Naive B cell (primary cell): Measurements from ENCODE around the gene C16orf92. TPM values are rescaled to one million over a fixed set of nuclear protein-coding genes. Genes with fewer than 3 reads are reported as not detected.
A peak's percentile ranks its signal among the peaks of the same experiment; 100 is the strongest.

Experiments used
- ATAC-seq, 2 donors: fragments of 150-1000 bp; cut with Tn5 transposase; 2 replicates each; pipeline ENCODE4 v1.10.0; 2021; ENCODE audit warnings: low read depth in 2 of 2, mild to moderate bottlenecking in 2 of 2, moderate library complexity in 2 of 2
- DNase-seq: peaks from one replicate; pipeline ENCODE4 v3.0.0; 2022
- H3K27ac Mint-ChIP-seq, 6 donors: one replicate each; pipeline ENCODE4 v1.8.0; 2020 to 2022; ENCODE audit warnings: mild to moderate bottlenecking in 6 of 6, mixed read lengths in 6 of 6, moderate library complexity in 5 of 6, inconsistent platforms in 2 of 6
- H3K27me3 Mint-ChIP-seq, 3 donors: one replicate each; pipeline ENCODE4 v1.8.0; 2021 to 2022; ENCODE audit warnings: mixed read lengths in 3 of 3, mild to moderate bottlenecking in 1 of 3
- H3K36me3 Mint-ChIP-seq, 2 donors: one replicate each; pipeline ENCODE4 v1.8.0; 2020 to 2022; ENCODE audit warnings: mixed read lengths in 2 of 2, inconsistent platforms in 1 of 2, mild to moderate bottlenecking in 1 of 2
- H3K4me1 Mint-ChIP-seq, 3 donors: one replicate each; pipeline ENCODE4 v1.8.0; 2020 to 2022; ENCODE audit warnings: mixed read lengths in 3 of 3, inconsistent platforms in 1 of 3, mild to moderate bottlenecking in 1 of 3, moderate library complexity in 1 of 3
- H3K4me3 Mint-ChIP-seq, 8 donors: one replicate each; pipeline ENCODE4 v1.8.0; 2020 to 2022; ENCODE audit warnings: mild to moderate bottlenecking in 8 of 8, mixed read lengths in 8 of 8, moderate library complexity in 8 of 8, inconsistent platforms in 2 of 8
- H3K9me3 Mint-ChIP-seq, 7 donors: one replicate each; pipeline ENCODE4 v1.8.0; 2020 to 2022; ENCODE audit warnings: mixed read lengths in 7 of 7, mild to moderate bottlenecking in 5 of 7, inconsistent platforms in 2 of 7, moderate library complexity in 1 of 7
- polyA plus RNA-seq, 6 donors: library from polyadenylated mRNA; unstranded; fragments of 300-500 nt; fragmentation: Illumina TruSeq; gene quantifications; one replicate each; pipeline ENCODE4 v1.2.3, GENCODE V29; 2021; ENCODE audit warnings: low read depth in 6 of 6

Gene C16orf92, protein sequence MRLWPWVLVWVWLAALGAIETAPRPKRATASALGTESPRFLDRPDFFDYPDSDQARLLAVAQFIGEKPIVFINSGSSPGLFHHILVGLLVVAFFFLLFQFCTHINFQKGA
- polyA plus RNA-seq: not detected

DNA sequence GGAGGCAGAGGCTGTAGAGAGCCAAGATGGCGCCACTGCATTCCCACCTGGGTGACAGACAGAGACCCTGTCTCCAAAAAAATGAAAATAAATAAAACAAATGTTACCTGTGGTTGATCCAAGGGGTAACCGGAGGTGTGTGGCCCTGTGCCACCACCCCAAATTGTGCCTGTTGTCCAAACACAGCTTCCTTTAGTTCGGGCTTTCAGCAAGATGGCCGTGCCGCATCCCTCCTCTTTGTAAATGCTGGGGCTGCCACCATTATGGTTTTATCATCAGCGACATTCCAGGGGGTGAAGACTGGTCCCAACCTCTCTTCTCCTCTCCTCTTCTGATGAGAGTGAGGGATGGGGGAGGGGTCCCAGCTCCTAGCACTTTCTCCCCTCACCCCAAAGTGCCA, at the start of gene C16orf92:
C16orf92 (plus strand) TSS at position 312 of the 400 bp plus-strand sequence. CDS start 143 bp downstream, outside the sequence.
- peak within 1 kb of the TSS in 1 of 6 donors; percentile 33 for H3K27ac Mint-ChIP-seq
- H3K36me3 Mint-ChIP-seq: peaks cover 0 to 11% of the 10 kb centered on the region in 2 donors
- H3K9me3 Mint-ChIP-seq: no peaks in the 10 kb centered on the region
- no peak for DNase-seq
- H3K27me3 Mint-ChIP-seq: peaks cover 14 to 37% (median 17%) of the 10 kb centered on the region in 3 donors
- peaks cover 12 to 15% (median 12%) of the 10 kb centered on the region in 3 donors for H3K4me1 Mint-ChIP-seq
- peak within 1 kb of the TSS in 3 of 8 donors; percentile 20 to 29 (median 28) for H3K4me3 Mint-ChIP-seq
- ATAC-seq: no peak

DNA sequence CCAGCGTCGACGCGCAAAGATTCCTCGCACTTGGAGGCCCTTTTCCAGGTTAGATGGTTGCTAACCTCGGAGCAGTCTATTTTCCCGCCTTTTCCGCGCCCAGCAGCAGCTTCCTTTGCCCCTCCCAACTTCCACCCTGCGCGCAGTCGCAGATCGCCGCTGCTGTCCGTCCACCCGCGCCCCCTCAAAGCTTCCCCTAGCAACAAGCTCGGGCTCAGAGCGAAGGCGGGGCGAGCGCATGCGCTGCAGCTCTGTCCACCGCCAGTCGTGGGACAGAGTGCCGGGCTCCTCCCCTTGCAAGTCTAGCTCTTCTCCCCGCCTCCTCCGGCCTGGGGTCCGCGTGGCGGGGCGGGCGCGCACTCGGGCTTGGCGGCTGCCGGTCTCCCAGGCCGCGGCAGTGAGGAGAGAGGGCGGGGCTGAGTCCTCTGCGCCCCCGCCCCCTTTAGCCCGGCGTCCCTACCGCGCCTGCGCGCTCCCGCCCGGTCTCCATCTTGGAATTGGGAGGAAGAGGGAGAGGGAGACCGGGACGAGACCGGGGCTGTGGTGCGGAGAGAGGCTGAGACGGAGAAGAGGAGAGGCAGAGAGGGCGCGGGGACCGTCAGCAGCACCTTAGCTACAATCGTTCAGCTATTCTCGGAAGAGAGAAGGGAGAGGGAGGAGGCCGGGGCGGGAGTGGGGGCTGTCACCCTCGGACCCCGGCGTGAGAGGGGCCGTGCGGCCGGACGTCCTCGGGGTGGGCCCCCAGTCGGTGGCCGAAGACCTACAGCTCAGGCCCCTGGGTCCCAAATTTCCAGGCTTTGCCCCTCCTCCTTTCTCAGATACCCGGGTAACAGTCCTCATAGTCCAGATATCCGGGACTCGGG, 49.4 kb upstream of the C16orf92 start, which contains the start of gene TAOK2:
TAOK2 (plus strand) TSS at position 485 of the 863 bp plus-strand sequence. CDS start 3,905 bp downstream, outside the sequence.
- peaks cover 38 to 51% (median 42%) of the 10 kb centered on the region in 3 donors for H3K4me1 Mint-ChIP-seq
- peak within 1 kb of the TSS; percentile 88 to 98 (median 94) for H3K27ac Mint-ChIP-seq
- H3K9me3 Mint-ChIP-seq: no peaks in the 10 kb centered on the region
- peaks cover 0 to 11% of the 10 kb centered on the region in 2 donors for H3K36me3 Mint-ChIP-seq
- H3K4me3 Mint-ChIP-seq: peak within 1 kb of the TSS; percentile 86 to 99 (median 94)
- DNase-seq: peak; percentile 98
- ATAC-seq: peak; percentile 95 to 97
- H3K27me3 Mint-ChIP-seq: no peaks in the 10 kb centered on the region

DNA sequence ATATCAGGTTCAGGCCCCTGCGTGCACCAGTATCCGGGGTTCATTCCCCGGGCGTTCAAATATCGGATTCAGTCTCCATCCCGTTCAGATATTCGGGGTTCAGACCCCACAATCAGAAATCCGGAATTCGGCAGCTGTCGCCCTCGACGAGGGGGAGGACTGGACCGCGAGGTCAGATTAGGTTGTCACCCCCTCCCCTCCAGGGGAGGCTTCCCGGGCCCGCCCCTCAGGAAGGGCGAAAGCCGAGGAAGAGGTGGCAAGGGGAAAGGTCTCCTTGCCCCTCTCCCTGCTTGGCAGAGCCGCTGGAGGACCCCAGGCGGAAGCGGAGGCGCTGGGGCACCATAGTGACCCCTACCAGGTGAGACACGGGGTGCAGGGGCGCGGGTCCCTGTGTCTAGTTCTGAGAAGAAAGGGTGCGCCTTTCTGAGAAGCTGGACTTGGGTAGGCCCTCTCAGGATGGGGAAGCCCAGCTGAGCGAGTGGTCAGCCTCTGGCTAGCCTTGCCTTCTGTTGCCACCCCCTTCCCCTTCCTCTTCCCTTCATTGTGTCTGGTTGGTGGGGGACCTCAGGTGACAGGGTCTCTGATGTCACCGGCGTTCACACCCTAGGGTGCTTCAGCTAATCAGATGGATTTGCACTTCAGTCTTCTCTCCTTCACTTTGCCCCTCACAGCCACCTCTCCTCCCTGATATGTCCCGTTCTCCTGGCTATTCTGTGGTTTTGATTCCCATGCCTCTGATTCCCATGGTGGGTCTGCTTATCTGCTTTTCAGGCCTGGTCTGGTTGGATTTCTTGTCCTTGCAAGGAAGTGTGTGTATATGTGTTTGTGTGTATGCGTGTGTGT, 48.5 kb upstream of the C16orf92 start:
- Mint-ChIP-seq H3K27me3 (no peaks in the 10 kb centered on the region), H3K4me3 (peak overlapping the region; percentile 86 to 99 (median 94)), H3K9me3 (no peaks in the 10 kb centered on the region), H3K27ac (peak overlapping the region; percentile 3 to 95 (median 86)), H3K36me3 (peaks cover 0 to 12% of the 10 kb centered on the region in 2 donors), H3K4me1 (peaks cover 36 to 58% (median 40%) of the 10 kb centered on the region in 3 donors)
- ATAC-seq (no peak), DNase-seq (no peak)

DNA sequence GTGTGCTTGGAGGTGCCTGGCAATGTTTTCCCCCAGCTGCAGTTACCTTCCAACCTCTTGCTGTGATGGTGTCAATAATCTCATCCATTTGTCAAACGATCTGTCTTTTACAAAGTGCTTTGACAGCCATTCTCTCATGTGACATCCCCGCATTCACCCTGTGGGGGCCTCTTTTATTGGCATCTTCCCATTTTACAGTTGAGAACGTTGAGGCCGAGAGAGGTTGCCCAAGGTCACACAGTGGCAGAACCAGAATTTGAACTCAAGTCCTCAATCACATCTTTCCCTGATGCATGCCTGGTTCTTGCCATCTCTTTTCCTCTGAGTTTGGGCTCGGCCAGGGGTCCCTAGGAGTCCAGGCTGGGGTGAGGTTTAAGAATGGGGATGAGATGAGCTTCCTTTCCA, 47.9 kb upstream of the C16orf92 start:
- no peak for DNase-seq
- ATAC-seq: no peak
- Mint-ChIP-seq H3K36me3 (peaks cover 0 to 11% of the 10 kb centered on the region in 2 donors), H3K4me3 (peak overlapping the region; percentile 86 to 99 (median 94)), H3K9me3 (no peaks in the 10 kb centered on the region), H3K27me3 (no peaks in the 10 kb centered on the region), H3K4me1 (peaks cover 36 to 61% (median 38%) of the 10 kb centered on the region in 3 donors), H3K27ac (peak overlapping the region in 5 of 6 donors; percentile 3 to 95 (median 74))

DNA sequence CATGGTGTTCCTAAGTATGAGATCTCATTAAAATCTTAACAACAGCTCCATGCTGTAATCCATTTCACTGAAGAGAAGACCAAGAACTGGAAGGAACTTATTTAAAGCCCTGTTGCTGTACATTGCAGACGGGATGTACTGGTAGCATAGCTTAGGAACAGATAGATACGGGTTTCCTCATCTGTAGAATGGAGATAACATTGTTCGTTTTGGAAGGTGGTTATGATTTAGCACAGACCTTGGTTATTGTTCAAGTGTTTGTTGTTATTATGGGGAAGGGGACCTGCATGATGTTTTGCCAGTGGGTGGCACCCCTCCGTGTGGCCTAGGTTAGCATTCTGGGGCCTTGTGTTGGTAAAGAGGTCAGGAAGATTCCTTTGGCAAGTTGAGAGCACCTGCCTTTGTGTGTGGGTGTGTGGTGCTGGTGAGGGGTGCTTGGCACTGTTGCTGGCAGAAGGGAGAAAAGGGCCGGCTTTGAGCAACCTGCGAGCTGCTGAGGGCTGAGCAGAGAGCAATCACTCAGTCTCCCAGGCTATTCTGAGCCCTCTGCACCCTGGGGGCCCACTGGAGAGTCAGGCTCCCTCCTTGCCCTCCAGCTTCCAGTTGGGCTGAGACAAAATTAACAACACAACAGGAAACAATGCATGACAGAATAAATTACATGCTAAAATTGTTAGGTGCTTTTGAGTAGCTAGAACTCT, 47.0 kb upstream of the C16orf92 start:
- no peaks in the 10 kb centered on the region for H3K27me3 Mint-ChIP-seq
- no peaks in the 10 kb centered on the region for H3K9me3 Mint-ChIP-seq
- H3K36me3 Mint-ChIP-seq: peaks cover 0 to 11% of the 10 kb centered on the region in 2 donors
- no peak for DNase-seq
- no peak for ATAC-seq
- H3K4me1 Mint-ChIP-seq: peaks cover 36 to 61% (median 38%) of the 10 kb centered on the region in 3 donors
- H3K4me3 Mint-ChIP-seq: peak overlapping the region; percentile 24 to 99 (median 93)
- peak overlapping the region in 2 of 6 donors; percentile 31 to 64 for H3K27ac Mint-ChIP-seq

DNA sequence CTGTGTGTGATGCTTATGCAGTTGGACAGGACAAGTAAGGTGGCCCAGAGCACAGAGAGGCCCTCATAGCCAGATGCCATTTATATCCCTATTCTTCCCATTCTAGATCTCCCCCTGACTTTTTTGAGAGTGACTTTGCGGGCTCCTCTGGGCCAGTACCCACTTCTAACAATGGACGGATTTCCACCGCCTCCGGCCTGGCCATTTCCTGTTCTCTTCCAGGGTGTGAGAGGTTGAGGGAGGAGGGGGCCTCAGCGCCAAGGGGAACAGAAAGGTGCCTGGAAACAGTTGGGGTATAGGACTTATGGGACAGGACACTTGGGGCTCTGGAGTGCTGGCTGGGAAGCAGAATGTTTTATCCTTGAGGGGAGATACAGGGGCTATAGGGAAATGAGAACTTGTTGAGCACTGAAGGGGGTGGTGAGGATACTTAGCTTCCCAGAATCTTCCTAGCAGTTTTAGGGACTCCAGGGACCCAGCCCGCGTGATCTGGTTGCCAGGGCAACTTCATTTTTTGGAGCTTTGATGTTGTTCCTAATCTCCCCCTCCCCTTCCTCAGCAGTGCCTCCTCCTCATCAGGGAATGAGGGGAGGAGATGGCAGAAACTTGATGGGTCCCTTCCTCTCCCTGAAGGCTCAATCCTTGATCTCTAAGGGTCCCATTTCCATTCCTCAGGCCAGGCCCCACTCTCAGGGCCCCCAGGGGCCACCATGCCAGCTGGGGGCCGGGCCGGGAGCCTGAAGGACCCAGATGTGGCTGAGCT, 45.8 kb upstream of the C16orf92 start:
- peaks cover 2 to 14% of the 10 kb centered on the region in 2 donors for H3K36me3 Mint-ChIP-seq
- H3K27ac Mint-ChIP-seq: peak overlapping the region in 2 of 6 donors; percentile 69 to 73
- DNase-seq: no peak
- no peaks in the 10 kb centered on the region for H3K27me3 Mint-ChIP-seq
- no peaks in the 10 kb centered on the region for H3K9me3 Mint-ChIP-seq
- peaks cover 35 to 61% (median 36%) of the 10 kb centered on the region in 3 donors for H3K4me1 Mint-ChIP-seq
- H3K4me3 Mint-ChIP-seq: peak overlapping the region in 2 of 8 donors; percentile 39 to 86
- ATAC-seq: no peak

DNA sequence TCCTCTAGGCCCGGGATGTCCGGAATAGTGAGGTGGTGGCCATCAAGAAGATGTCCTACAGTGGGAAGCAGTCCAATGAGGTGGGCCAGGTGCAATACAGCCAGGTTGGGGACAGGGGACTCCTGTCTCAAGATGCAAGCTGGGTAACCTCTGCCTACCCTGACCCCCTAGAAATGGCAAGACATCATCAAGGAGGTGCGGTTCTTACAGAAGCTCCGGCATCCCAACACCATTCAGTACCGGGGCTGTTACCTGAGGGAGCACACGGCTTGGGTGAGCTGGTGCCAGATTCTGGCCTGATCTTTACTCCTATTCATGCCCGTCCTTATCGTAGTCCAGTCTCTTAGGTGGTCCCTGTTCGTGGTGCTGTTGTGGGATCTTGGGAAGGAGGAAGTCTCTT, 44.9 kb upstream of the C16orf92 start:
- DNase-seq: no peak
- Mint-ChIP-seq H3K4me3 (no peak overlapping the region), H3K4me1 (peaks cover 32 to 56% (median 35%) of the 10 kb centered on the region in 3 donors), H3K9me3 (no peaks in the 10 kb centered on the region), H3K27ac (peak overlapping the region in 1 of 6 donors; percentile 89), H3K27me3 (no peaks in the 10 kb centered on the region), H3K36me3 (peaks cover 4 to 19% of the 10 kb centered on the region in 2 donors)
- ATAC-seq: no peak

DNA sequence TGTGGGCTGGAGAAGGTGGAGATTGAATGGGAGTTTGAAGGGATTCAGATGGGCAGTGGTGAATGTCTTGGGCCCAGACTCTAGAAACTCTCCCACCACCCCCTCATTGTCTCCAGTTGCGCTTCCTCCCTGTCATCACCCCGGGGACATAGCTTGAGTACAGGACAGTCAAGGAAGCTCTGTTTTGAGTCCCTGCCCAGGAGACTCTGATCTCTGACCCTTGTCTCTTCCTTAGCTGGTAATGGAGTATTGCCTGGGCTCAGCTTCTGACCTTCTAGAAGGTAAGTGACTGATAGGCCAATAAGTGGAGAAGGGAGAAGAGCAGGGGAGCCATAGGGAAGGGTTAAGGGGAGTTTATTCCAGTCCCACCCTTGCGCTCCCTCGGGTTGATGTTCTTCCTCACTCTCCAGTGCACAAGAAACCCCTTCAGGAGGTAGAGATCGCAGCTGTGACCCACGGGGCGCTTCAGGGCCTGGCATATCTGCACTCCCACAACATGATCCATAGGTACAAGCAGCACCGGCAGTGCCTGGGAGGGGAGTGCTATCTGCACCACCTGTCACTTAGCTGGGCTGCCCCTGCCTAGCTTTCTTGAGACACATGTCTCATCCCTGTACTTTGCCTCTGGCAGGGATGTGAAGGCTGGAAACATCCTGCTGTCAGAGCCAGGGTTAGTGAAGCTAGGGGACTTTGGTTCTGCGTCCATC, 44.3 kb upstream of the C16orf92 start:
- no peak for ATAC-seq
- no peak for DNase-seq
- H3K27ac Mint-ChIP-seq: peak overlapping the region in 2 of 6 donors; percentile 49 to 89
- H3K4me3 Mint-ChIP-seq: no peak overlapping the region
- peaks cover 27 to 53% (median 29%) of the 10 kb centered on the region in 3 donors for H3K4me1 Mint-ChIP-seq
- peaks cover 4 to 19% of the 10 kb centered on the region in 2 donors for H3K36me3 Mint-ChIP-seq
- H3K27me3 Mint-ChIP-seq: no peaks in the 10 kb centered on the region
- no peaks in the 10 kb centered on the region for H3K9me3 Mint-ChIP-seq

DNA sequence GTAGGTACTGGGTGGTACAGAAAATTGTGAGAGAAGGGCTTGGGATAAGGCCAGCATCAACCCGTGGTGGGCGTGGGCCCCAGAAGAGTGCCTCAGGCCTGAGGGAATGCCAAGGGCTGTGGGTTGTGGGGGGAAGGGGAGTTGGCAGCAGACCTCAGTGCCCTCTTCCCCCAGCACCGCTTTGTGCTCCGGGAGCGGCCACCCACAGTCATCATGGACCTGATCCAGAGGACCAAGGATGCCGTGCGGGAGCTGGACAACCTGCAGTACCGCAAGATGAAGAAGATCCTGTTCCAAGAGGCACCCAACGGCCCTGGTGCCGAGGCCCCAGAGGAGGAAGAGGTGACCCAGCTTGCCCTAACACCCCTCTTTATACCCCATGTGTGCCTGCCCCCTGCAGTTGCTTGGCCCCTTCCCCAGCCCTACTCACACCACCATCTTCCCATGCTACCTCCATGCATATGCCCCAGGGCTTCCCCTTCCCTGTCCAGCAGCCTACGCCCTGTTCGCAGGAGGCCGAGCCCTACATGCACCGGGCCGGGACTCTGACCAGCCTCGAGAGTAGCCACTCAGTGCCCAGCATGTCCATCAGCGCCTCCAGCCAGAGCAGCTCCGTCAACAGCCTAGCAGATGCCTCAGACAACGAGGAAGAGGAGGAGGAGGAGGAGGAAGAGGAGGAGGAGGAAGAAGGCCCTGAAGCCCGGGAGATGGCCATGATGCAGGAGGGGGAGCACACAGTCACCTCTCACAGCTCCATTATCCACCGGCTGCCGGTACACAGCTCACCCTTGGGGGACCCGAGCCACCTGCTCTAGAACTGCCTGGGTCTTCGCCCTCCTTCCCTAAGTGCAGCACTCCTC, 40.2 kb upstream of the C16orf92 start:
- no peaks in the 10 kb centered on the region for H3K9me3 Mint-ChIP-seq

DNA sequence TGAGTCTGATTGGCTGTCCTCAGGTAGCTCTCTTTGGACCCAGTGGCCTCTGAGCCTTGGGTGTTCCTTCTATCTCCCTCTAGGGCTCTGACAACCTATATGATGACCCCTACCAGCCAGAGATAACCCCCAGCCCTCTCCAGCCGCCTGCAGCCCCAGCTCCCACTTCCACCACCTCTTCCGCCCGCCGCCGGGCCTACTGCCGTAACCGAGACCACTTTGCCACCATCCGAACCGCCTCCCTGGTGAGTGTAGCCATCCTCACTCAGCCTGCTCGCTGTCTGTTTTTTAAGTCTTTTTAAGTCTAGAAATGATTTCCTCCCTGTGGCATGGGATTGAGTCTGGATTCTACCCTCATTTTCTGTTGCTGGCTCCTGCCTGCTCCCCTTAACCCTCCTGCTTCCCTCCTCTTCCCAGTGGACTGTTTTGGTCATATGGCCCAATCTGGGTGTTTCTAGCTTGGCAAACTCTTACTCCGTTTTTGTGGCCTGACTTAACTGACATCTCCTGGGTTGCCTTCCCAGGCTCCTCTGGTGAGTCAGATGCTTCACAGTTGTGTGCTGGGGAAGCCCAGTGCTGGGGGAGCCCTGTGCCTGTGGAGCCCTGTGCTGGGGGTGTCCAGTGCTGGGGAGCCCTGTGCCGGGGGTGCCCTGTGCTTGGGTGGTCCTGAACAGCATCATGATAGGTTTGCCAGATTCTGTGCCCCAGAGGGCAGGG, 39.4 kb upstream of the C16orf92 start:
- DNase-seq: no peak
- Mint-ChIP-seq H3K36me3 (peaks cover 4 to 42% of the 10 kb centered on the region in 2 donors), H3K27me3 (no peaks in the 10 kb centered on the region)

More for the DNA sequence above, 40.2 kb upstream of the C16orf92 start:
- Mint-ChIP-seq H3K27me3 (no peaks in the 10 kb centered on the region), H3K4me1 (peaks cover 0 to 19% (median 5%) of the 10 kb centered on the region in 3 donors), H3K36me3 (peaks cover 4 to 35% of the 10 kb centered on the region in 2 donors), H3K4me3 (no peak overlapping the region), H3K27ac (peak overlapping the region in 1 of 6 donors; percentile 64)
- DNase-seq: no peak
- ATAC-seq: no peak

More for the DNA sequence above, 39.4 kb upstream of the C16orf92 start:
- peaks cover 0 to 21% (median 7%) of the 10 kb centered on the region in 3 donors for H3K4me1 Mint-ChIP-seq
- H3K4me3 Mint-ChIP-seq: no peak overlapping the region
- no peak overlapping the region for H3K27ac Mint-ChIP-seq
- H3K9me3 Mint-ChIP-seq: no peaks in the 10 kb centered on the region
- ATAC-seq: no peak
